ENCODE measurements around the gene SH3PXD2A. TPM values are rescaled to one million over a fixed set of nuclear protein-coding genes. Genes with fewer than 3 reads are reported as not detected.

Gene SH3PXD2A
- total and polyA plus RNA-seq, 9 of the 15 experiments (the other 6 are each of a cell fraction or from before 2014, with no cell fraction given), result 0.41 to 9.3 (median 2.5) TPM

DNA sequence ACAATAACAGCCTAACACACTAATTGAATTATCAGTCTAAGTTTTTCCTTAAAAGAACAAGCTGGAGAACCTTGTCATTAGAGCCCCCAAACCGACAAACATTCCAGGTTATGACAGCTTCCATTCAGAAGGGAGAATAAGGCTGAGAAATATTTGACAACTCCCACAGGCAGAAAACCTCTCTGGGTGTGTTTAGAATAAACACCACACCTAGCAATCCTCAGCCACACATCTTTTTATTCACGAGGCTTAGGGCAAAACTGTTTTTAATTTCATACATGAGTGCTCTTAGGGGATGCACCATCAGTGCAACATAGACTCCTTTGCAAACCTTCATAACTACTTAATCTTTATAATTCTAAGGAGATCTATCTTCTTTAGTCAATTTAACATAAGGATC lies 38.4 kb upstream of the SH3PXD2A start:
- H3K4me1 ChIP-seq (replicated peaks in 1 of 2; ENCODE audit: control insufficient read depth in 2 of 2, insufficient read depth in 2 of 2, low read length in 2 of 2), result no peaks in the 10 kb centered on the region; a peak in 1 of 5 replicates
- no peak for FAIRE-seq
- no peak for ATAC-seq
- BruUV-seq (replicated peaks), result no TSS peak
- no peaks in the 10 kb centered on the region for H4K20me1 ChIP-seq (replicated peaks; ENCODE audit: control insufficient read depth, insufficient read depth, low read length)
- peaks cover 11% of the 10 kb centered on the region; the same call in 2 of the 3 replicates for H3K36me3 ChIP-seq (ENCODE audit: control insufficient read depth, insufficient read depth, low read length)
- no peaks in the 10 kb centered on the region for H3K79me2 ChIP-seq (ENCODE audit: control insufficient read depth, insufficient read depth, low read length)
- ChIA-PET POLR2A (no interaction called here), CTCF (ENCODE audit: low intra/inter-chr PET ratio) (no interaction called here)
- no peaks in the 10 kb centered on the region for H3K9me1 ChIP-seq (ENCODE audit: control insufficient read depth, insufficient read depth, low read length)
- no peak overlapping the region for H3K9ac ChIP-seq (ENCODE audit: insufficient read depth in 1 of 2, low read depth in 2 of 2, low read length in 2 of 2)
- no peak for DNase-seq (ENCODE audit: extremely low read depth in 1 of 4, low spot score in 3 of 4)
- intact Hi-C loops (cut with micrococcal nuclease), result no loop called here
- H3K4me2 ChIP-seq (ENCODE audit: insufficient read depth, low read length), result no peak overlapping the region
- WGBS (ENCODE audit: insufficient coverage, low coverage, missing lambda C conversion rate), result 7% methylated on average over 2 of the region's 2 CpGs
- in situ Hi-C loops (cut with MboI), result loop anchor here (10.0 kb wide), 1 partner anchor 311 kb away; no protein-coding TSS in a partner anchor
- H2AFZ ChIP-seq (ENCODE audit: low read depth, low read length), result no peak overlapping the region
- H3K9me3 ChIP-seq (replicated peaks; ENCODE audit: control insufficient read depth, insufficient read depth, low read depth, low read length), result no peaks in the 10 kb centered on the region
- H3K27me3 ChIP-seq (ENCODE audit: control insufficient read depth in 2 of 2, insufficient read depth in 2 of 2, low read length in 2 of 2), result no peaks in the 10 kb centered on the region
- H3K4me3 ChIP-seq, result no peak overlapping the region
- H3K27ac ChIP-seq (ENCODE audit: extremely low read depth, low read depth, low read length), result no peak overlapping the region
- TF ChIP-seq JUND (IDR thresholded peaks at IDR 0.05; ENCODE audit: borderline replicate concordance, low read depth, low read length) (no peak), JUND (tag; IDR thresholded peaks at IDR 0.05; ENCODE audit: borderline replicate concordance, low read depth, low read length) (no peak), CTBP1 (IDR thresholded peaks at IDR 0.05; ENCODE audit: borderline replicate concordance) (no peak), HMG20B (CRISPR knock-in tag; IDR thresholded peaks at IDR 0.05) (no peak), KLF6 (CRISPR knock-in tag; IDR thresholded peaks at IDR 0.05; ENCODE audit: borderline replicate concordance) (no peak), L3MBTL2 (IDR thresholded peaks at IDR 0.05) (no peak), JUNB (CRISPR knock-in tag; conservative IDR thresholded peaks at IDR 0.05) (no peak), GTF2F1 (IDR thresholded peaks at IDR 0.05; ENCODE audit: low read depth, low read length) (no peak), MTA3 (IDR thresholded peaks at IDR 0.05; ENCODE audit: borderline replicate concordance) (no peak), PHF21A (IDR thresholded peaks at IDR 0.05; ENCODE audit: borderline replicate concordance, low read depth) (no peak), ELK3 (CRISPR knock-in tag; IDR thresholded peaks at IDR 0.05) (no peak), UBTF (IDR thresholded peaks at IDR 0.05; ENCODE audit: borderline replicate concordance in 1 of 2, low read depth in 2 of 2, low read length in 2 of 2) (no peak), MYBL2 (IDR thresholded peaks at IDR 0.05; ENCODE audit: low read depth) (no peak), MYBL2 (CRISPR knock-in tag; IDR thresholded peaks at IDR 0.05; ENCODE audit: borderline replicate concordance) (no peak)
- TF ChIP-seq, protein P1, sequence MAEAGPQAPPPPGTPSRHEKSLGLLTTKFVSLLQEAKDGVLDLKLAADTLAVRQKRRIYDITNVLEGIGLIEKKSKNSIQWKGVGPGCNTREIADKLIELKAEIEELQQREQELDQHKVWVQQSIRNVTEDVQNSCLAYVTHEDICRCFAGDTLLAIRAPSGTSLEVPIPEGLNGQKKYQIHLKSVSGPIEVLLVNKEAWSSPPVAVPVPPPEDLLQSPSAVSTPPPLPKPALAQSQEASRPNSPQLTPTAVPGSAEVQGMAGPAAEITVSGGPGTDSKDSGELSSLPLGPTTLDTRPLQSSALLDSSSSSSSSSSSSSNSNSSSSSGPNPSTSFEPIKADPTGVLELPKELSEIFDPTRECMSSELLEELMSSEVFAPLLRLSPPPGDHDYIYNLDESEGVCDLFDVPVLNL (CRISPR knock-in tag; IDR thresholded peaks at IDR 0.05; ENCODE audit: low read depth), result no peak
- TF ChIP-seq, protein P2, sequence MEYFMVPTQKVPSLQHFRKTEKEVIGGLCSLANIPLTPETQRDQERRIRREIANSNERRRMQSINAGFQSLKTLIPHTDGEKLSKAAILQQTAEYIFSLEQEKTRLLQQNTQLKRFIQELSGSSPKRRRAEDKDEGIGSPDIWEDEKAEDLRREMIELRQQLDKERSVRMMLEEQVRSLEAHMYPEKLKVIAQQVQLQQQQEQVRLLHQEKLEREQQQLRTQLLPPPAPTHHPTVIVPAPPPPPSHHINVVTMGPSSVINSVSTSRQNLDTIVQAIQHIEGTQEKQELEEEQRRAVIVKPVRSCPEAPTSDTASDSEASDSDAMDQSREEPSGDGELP (CRISPR knock-in tag; IDR thresholded peaks at IDR 0.05; ENCODE audit: borderline replicate concordance), result no peak

Data from K562 (cell line).